ENCODE results near the gene LPIN1.

LPIN1 gene

GRCh38 chr2:11839916-11840315 is 93.5 kb downstream of the LPIN1 start:
- no peak for TF ChIP-seq TAF1 (IDR thresholded peaks at IDR 0.05; ENCODE audit: borderline replicate concordance, insufficient read depth, low read length)
- no peak for TF ChIP-seq FOXP2 (optimal IDR thresholded peaks at IDR 0.05; ENCODE audit: borderline replicate concordance, extremely low read depth, extremely low read length, insufficient read depth)
- TF ChIP-seq SIN3A (IDR thresholded peaks at IDR 0.05; ENCODE audit: borderline replicate concordance, insufficient read depth, low read length): no peak
- TF ChIP-seq POLR2AphosphoS5 (IDR thresholded peaks at IDR 0.05; ENCODE audit: low read depth, low read length): no peak
- TF ChIP-seq REST (IDR thresholded peaks at IDR 0.05; ENCODE audit: insufficient read depth in 1 of 2, low read depth in 2 of 2, low read length in 2 of 2): no peak

- no peak for TF ChIP-seq POLR2AphosphoS5 (IDR thresholded peaks at IDR 0.05; ENCODE audit: low read depth, low read length)
- no peak for TF ChIP-seq REST (IDR thresholded peaks at IDR 0.05; ENCODE audit: insufficient read depth in 1 of 2, low read depth in 2 of 2, low read length in 2 of 2)
- TF ChIP-seq SIN3A (IDR thresholded peaks at IDR 0.05; ENCODE audit: borderline replicate concordance, insufficient read depth, low read length): no peak
- TF ChIP-seq FOXP2 (optimal IDR thresholded peaks at IDR 0.05; ENCODE audit: borderline replicate concordance, extremely low read depth, extremely low read length, insufficient read depth): no peak
- TF ChIP-seq TAF1 (IDR thresholded peaks at IDR 0.05; ENCODE audit: borderline replicate concordance, insufficient read depth, low read length): no peak
These were observed 95.9 kb downstream of the LPIN1 start for GRCh38 chr2:11842336-11842735.

- TF ChIP-seq FOXP2 (optimal IDR thresholded peaks at IDR 0.05; ENCODE audit: borderline replicate concordance, extremely low read depth, extremely low read length, insufficient read depth): no peak
- no peak for TF ChIP-seq SIN3A (IDR thresholded peaks at IDR 0.05; ENCODE audit: borderline replicate concordance, insufficient read depth, low read length)
- no peak for TF ChIP-seq TAF1 (IDR thresholded peaks at IDR 0.05; ENCODE audit: borderline replicate concordance, insufficient read depth, low read length)
- TF ChIP-seq REST (IDR thresholded peaks at IDR 0.05; ENCODE audit: insufficient read depth in 1 of 2, low read depth in 2 of 2, low read length in 2 of 2): no peak
- TF ChIP-seq POLR2AphosphoS5 (IDR thresholded peaks at IDR 0.05; ENCODE audit: low read depth, low read length): no peak
These were observed 103.7 kb downstream of the LPIN1 start for GRCh38 chr2:11850082-11850481.

GRCh38 chr2:11852526-11853196 is 106.2 kb downstream of the LPIN1 start:
- no peak for TF ChIP-seq POLR2AphosphoS5 (IDR thresholded peaks at IDR 0.05; ENCODE audit: low read depth, low read length)
- TF ChIP-seq TAF1 (IDR thresholded peaks at IDR 0.05; ENCODE audit: borderline replicate concordance, insufficient read depth, low read length): no peak
- TF ChIP-seq FOXP2 (optimal IDR thresholded peaks at IDR 0.05; ENCODE audit: borderline replicate concordance, extremely low read depth, extremely low read length, insufficient read depth): no peak
- no peak for TF ChIP-seq REST (IDR thresholded peaks at IDR 0.05; ENCODE audit: insufficient read depth in 1 of 2, low read depth in 2 of 2, low read length in 2 of 2)
- TF ChIP-seq SIN3A (IDR thresholded peaks at IDR 0.05; ENCODE audit: borderline replicate concordance, insufficient read depth, low read length): no peak
